CD4-positive, alpha-beta memory T cell (primary cell): ENCODE results near the gene EEFSEC. TPM values are rescaled to one million over a fixed set of nuclear protein-coding genes. Genes with fewer than 3 reads are reported as not detected.

ENCODE experiments used
- CTCF ChIA-PET: fragments of 350-600 bp; sonication (Branson Sonifier 250); formaldehyde crosslinking; loops from one replicate; lab custom pipeline; 2021; ENCODE audit warnings: inconsistent platforms; ENCODE audit not compliant: partially characterized antibody; lab: Charles Lee
- POLR2A ChIA-PET: fragments of 350-600 bp; sonication (Branson Sonifier 250); formaldehyde crosslinking; loops from one replicate; lab custom pipeline; 2021; ENCODE audit not compliant: partially characterized antibody; lab: Charles Lee
- DNase-seq, 5 donors: peaks; one replicate each; pipeline versions ENCODE4 v3.0.0 to v3.0.0-alpha.2; 2020 to 2022; ENCODE audit warnings: mixed read lengths in 1 of 5
- H3K27ac ChIP-seq: one replicate; pipeline ENCODE4 v1.7.0; 2013; ENCODE audit warnings: low read depth, low read length
- H3K27me3 ChIP-seq: 2 replicates; pipeline ENCODE4 v1.7.0; 2013; ENCODE audit warnings: mild to moderate bottlenecking, low read length, moderate library complexity; ENCODE audit not compliant: insufficient read depth
- H3K36me3 ChIP-seq: 2 replicates; pipeline ENCODE4 v1.7.0; 2013; ENCODE audit warnings: mild to moderate bottlenecking, low read length, moderate library complexity; ENCODE audit not compliant: insufficient read depth
- H3K4me1 ChIP-seq: 2 replicates; pipeline ENCODE4 v1.7.0; 2013; ENCODE audit warnings: mild to moderate bottlenecking, low read length, moderate library complexity; ENCODE audit not compliant: insufficient read depth
- H3K4me3 ChIP-seq, 2 donors: one replicate each; pipeline ENCODE4 v1.7.0; 2013; ENCODE audit warnings: low read length in 2 of 2, mild to moderate bottlenecking in 1 of 2
- H3K9me3 ChIP-seq, 2 donors: one replicate each; pipeline ENCODE4 v1.7.0; 2013; ENCODE audit warnings: low read length in 2 of 2, control low read depth in 1 of 2; ENCODE audit not compliant: control insufficient read depth in 1 of 2
- H3K27ac Mint-ChIP-seq, 7 donors: one replicate each; pipeline ENCODE4 v1.8.0; 2020 to 2021; ENCODE audit warnings: mixed read lengths in 7 of 7, mild to moderate bottlenecking in 6 of 7, inconsistent platforms in 3 of 7, moderate library complexity in 3 of 7
- H3K27me3 Mint-ChIP-seq, 2 donors: one replicate each; pipeline ENCODE4 v1.8.0; 2020 to 2021; ENCODE audit warnings: mixed read lengths in 2 of 2
- H3K36me3 Mint-ChIP-seq, 2 donors: one replicate each; pipeline ENCODE4 v1.8.0; 2020 to 2021; ENCODE audit warnings: mixed read lengths in 2 of 2, inconsistent platforms in 1 of 2, mild to moderate bottlenecking in 1 of 2
- H3K4me1 Mint-ChIP-seq, 4 donors: one replicate each; pipeline ENCODE4 v1.8.0; 2020 to 2021; ENCODE audit warnings: mixed read lengths in 4 of 4, mild to moderate bottlenecking in 1 of 4
- H3K4me3 Mint-ChIP-seq, 8 donors: one replicate each; pipeline ENCODE4 v1.8.0; 2020 to 2021; ENCODE audit warnings: mixed read lengths in 8 of 8, mild to moderate bottlenecking in 7 of 8, moderate library complexity in 6 of 8, inconsistent platforms in 3 of 8
- H3K9me3 Mint-ChIP-seq, 8 donors: one replicate each; pipeline ENCODE4 v1.8.0; 2020 to 2021; ENCODE audit warnings: mixed read lengths in 8 of 8, mild to moderate bottlenecking in 5 of 8, inconsistent platforms in 3 of 8, moderate library complexity in 1 of 8
- intact Hi-C: fragments of 100-400 bp; cut with micrococcal nuclease; formaldehyde crosslinking; loops from one replicate; pipeline ENCODE4 v1.15.1; 2023
- polyA plus RNA-seq, 2 donors: library from polyadenylated mRNA; unstranded; fragments of 300-500 nt; fragmentation: Illumina TruSeq; gene quantifications; one replicate each; pipeline ENCODE4 v1.2.3, GENCODE V29; 2021
- total RNA-seq, 2 experiments: library from RNA; stranded (reverse); gene quantifications; one replicate each; pipeline ENCODE4 v1.2.3, GENCODE V29; 2021

The EEFSEC gene
- total and polyA plus RNA-seq, 4 experiments from 2014 or later: 14.0 to 24.9 (median 17.1) TPM

GRCh38 chr3:128380719-128381118 is 227.4 kb downstream of the EEFSEC start:
- Mint-ChIP-seq H3K27me3 (no peaks in the 10 kb centered on the region), H3K4me1 (peaks cover 0 to 4% (median under 1%) of the 10 kb centered on the region in 4 donors), H3K9me3 (no peaks in the 10 kb centered on the region), H3K4me3 (no peak overlapping the region), H3K36me3 (peaks cover 3 to 8% of the 10 kb centered on the region in 2 donors), H3K27ac (no peak overlapping the region)
- no peaks in the 10 kb centered on the region for H3K27me3 ChIP-seq
- H3K4me1 ChIP-seq: no peaks in the 10 kb centered on the region
- H3K9me3 ChIP-seq: no peaks in the 10 kb centered on the region
- ChIA-PET POLR2A (interaction anchor here (0.6 kb wide), 1 partner anchor 9 kb away, joined by 3 read pairs; no protein-coding TSS in a partner anchor), CTCF (no interaction called here)
- no peaks in the 10 kb centered on the region for H3K36me3 ChIP-seq
- no peak overlapping the region for H3K27ac ChIP-seq
- intact Hi-C loops: no loop called here
- DNase-seq: no peak
- no peak overlapping the region for H3K4me3 ChIP-seq

- Histone ChIP-seq H3K36me3 (no peaks in the 10 kb centered on the region), H3K27me3 (no peaks in the 10 kb centered on the region), H3K4me3 (no peak overlapping the region), H3K4me1 (no peaks in the 10 kb centered on the region), H3K9me3 (no peaks in the 10 kb centered on the region), H3K27ac (no peak overlapping the region)
- Mint-ChIP-seq H3K27ac (peak overlapping the region in 1 of 7 donors; percentile 51), H3K4me1 (peaks cover 0 to 4% (median 2%) of the 10 kb centered on the region in 4 donors), H3K36me3 (peaks cover 2 to 12% of the 10 kb centered on the region in 2 donors), H3K27me3 (no peaks in the 10 kb centered on the region), H3K9me3 (no peaks in the 10 kb centered on the region), H3K4me3 (no peak overlapping the region)
- ChIA-PET CTCF (no interaction called here), POLR2A (no interaction called here)
- no peak for DNase-seq
- intact Hi-C loops: no loop called here
Measured at GRCh38 chr3:128381609-128382008, 228.3 kb downstream of the EEFSEC start.

GRCh38 chr3:128382221-128382807 is 229.0 kb downstream of the EEFSEC start:
- intact Hi-C loops: no loop called here
- peak overlapping the region in 1 of 7 donors; percentile 68 for H3K27ac Mint-ChIP-seq
- no peaks in the 10 kb centered on the region for H3K27me3 ChIP-seq
- H3K36me3 ChIP-seq: no peaks in the 10 kb centered on the region
- H3K27ac ChIP-seq: no peak overlapping the region
- no peaks in the 10 kb centered on the region for H3K27me3 Mint-ChIP-seq
- ChIA-PET CTCF (no interaction called here), POLR2A (no interaction called here)
- peaks cover 3 to 12% of the 10 kb centered on the region in 2 donors for H3K36me3 Mint-ChIP-seq
- no peaks in the 10 kb centered on the region for H3K4me1 ChIP-seq
- H3K4me3 Mint-ChIP-seq: no peak overlapping the region
- peaks cover 0 to 4% (median 2%) of the 10 kb centered on the region in 4 donors for H3K4me1 Mint-ChIP-seq
- no peak overlapping the region for H3K4me3 ChIP-seq
- H3K9me3 Mint-ChIP-seq: no peaks in the 10 kb centered on the region
- DNase-seq: no peak
- H3K9me3 ChIP-seq: no peaks in the 10 kb centered on the region

GRCh38 chr3:128383316-128384235 is 230.3 kb downstream of the EEFSEC start:
- Mint-ChIP-seq H3K27me3 (no peaks in the 10 kb centered on the region), H3K36me3 (peaks cover 3 to 12% of the 10 kb centered on the region in 2 donors), H3K4me1 (peaks cover 0 to 4% (median 2%) of the 10 kb centered on the region in 4 donors), H3K27ac (peak overlapping the region in 3 of 7 donors; percentile 24 to 39 (median 27)), H3K9me3 (no peaks in the 10 kb centered on the region), H3K4me3 (no peak overlapping the region)
- no peaks in the 10 kb centered on the region for H3K36me3 ChIP-seq
- H3K27me3 ChIP-seq: no peaks in the 10 kb centered on the region
- CTCF ChIA-PET: interaction anchor here (1.1 kb wide), 1 partner anchor 289 kb away, joined by 3 read pairs; no protein-coding TSS in a partner anchor
- intact Hi-C loops: no loop called here
- POLR2A ChIA-PET: no interaction called here
- no peaks in the 10 kb centered on the region for H3K9me3 ChIP-seq
- no peak for DNase-seq
- no peak overlapping the region for H3K4me3 ChIP-seq
- H3K27ac ChIP-seq: no peak overlapping the region
- H3K4me1 ChIP-seq: no peaks in the 10 kb centered on the region

GRCh38 chr3:128385080-128385832 is 232.0 kb downstream of the EEFSEC start:
- no peaks in the 10 kb centered on the region for H3K9me3 Mint-ChIP-seq
- ChIA-PET CTCF (no interaction called here), POLR2A (no interaction called here)
- H3K27ac Mint-ChIP-seq: peak overlapping the region in 2 of 7 donors; percentile 23 to 69
- peaks cover 3 to 7% of the 10 kb centered on the region in 2 donors for H3K36me3 Mint-ChIP-seq
- Histone ChIP-seq H3K36me3 (no peaks in the 10 kb centered on the region), H3K27ac (no peak overlapping the region), H3K9me3 (no peaks in the 10 kb centered on the region), H3K27me3 (no peaks in the 10 kb centered on the region), H3K4me1 (no peaks in the 10 kb centered on the region), H3K4me3 (no peak overlapping the region)
- no peak overlapping the region for H3K4me3 Mint-ChIP-seq
- H3K4me1 Mint-ChIP-seq: peaks cover 0 to 7% (median 2%) of the 10 kb centered on the region in 4 donors
- no peak for DNase-seq
- intact Hi-C loops: no loop called here
- H3K27me3 Mint-ChIP-seq: no peaks in the 10 kb centered on the region

- Mint-ChIP-seq H3K4me3 (no peak overlapping the region), H3K36me3 (peaks cover 3 to 13% of the 10 kb centered on the region in 2 donors), H3K27me3 (no peaks in the 10 kb centered on the region), H3K9me3 (no peaks in the 10 kb centered on the region), H3K27ac (no peak overlapping the region), H3K4me1 (peaks cover 0 to 7% (median 3%) of the 10 kb centered on the region in 4 donors)
- no peaks in the 10 kb centered on the region for H3K9me3 ChIP-seq
- H3K27ac ChIP-seq: no peak overlapping the region
- ChIA-PET POLR2A (no interaction called here), CTCF (no interaction called here)
- no peaks in the 10 kb centered on the region for H3K4me1 ChIP-seq
- H3K4me3 ChIP-seq: no peak overlapping the region
- intact Hi-C loops: no loop called here
- no peak for DNase-seq
- no peaks in the 10 kb centered on the region for H3K27me3 ChIP-seq
- H3K36me3 ChIP-seq: no peaks in the 10 kb centered on the region
Measured at GRCh38 chr3:128388932-128389331, 235.7 kb downstream of the EEFSEC start.

- Histone ChIP-seq H3K27me3 (no peaks in the 10 kb centered on the region), H3K4me3 (no peak overlapping the region), H3K36me3 (no peaks in the 10 kb centered on the region), H3K4me1 (no peaks in the 10 kb centered on the region), H3K9me3 (no peaks in the 10 kb centered on the region), H3K27ac (no peak overlapping the region)
- H3K9me3 Mint-ChIP-seq: no peaks in the 10 kb centered on the region
- ChIA-PET POLR2A (no interaction called here), CTCF (no interaction called here)
- H3K27ac Mint-ChIP-seq: peak overlapping the region in 2 of 7 donors; percentile 38 to 78
- intact Hi-C loops: no loop called here
- no peak for DNase-seq
- no peaks in the 10 kb centered on the region for H3K27me3 Mint-ChIP-seq
- peaks cover 2 to 8% of the 10 kb centered on the region in 2 donors for H3K36me3 Mint-ChIP-seq
- no peak overlapping the region for H3K4me3 Mint-ChIP-seq
- peaks cover 0 to 3% (median 2%) of the 10 kb centered on the region in 4 donors for H3K4me1 Mint-ChIP-seq
Measured at GRCh38 chr3:128390867-128391266, 237.6 kb downstream of the EEFSEC start.
